Fibroblast of lung (primary cell): ENCODE measurements around the gene KRTAP13-2. TPM values are rescaled to one million over a fixed set of nuclear protein-coding genes. Genes with fewer than 3 reads are reported as not detected.

Experiments used
- DNase-seq, 2 donors: peaks; one replicate each; pipeline versions ENCODE4 v3.0.0 to v3.0.0-alpha.2; 2010; ENCODE audit warnings: low read depth in 2 of 2
- H2AFZ ChIP-seq: 2 replicates; pipeline ENCODE4 v1.5.1; 2012; ENCODE audit warnings: low read length, control low read depth, inconsistent platforms
- H3K27ac ChIP-seq: 2 replicates; pipeline ENCODE4 v1.5.1; 2011; ENCODE audit warnings: low read length, control low read depth; ENCODE audit not compliant: insufficient read depth
- H3K27me3 ChIP-seq: 2 replicates; pipeline ENCODE4 v1.5.1; 2011; ENCODE audit warnings: mild to moderate bottlenecking, low read length; ENCODE audit not compliant: control insufficient read depth, insufficient read depth
- H3K36me3 ChIP-seq: 2 replicates; pipeline ENCODE4 v1.5.1; 2011; ENCODE audit warnings: low read length; ENCODE audit not compliant: control insufficient read depth, insufficient read depth
- H3K4me1 ChIP-seq: 2 replicates; pipeline ENCODE4 v1.5.1; 2011; ENCODE audit warnings: low read length; ENCODE audit not compliant: control insufficient read depth, insufficient read depth; ENCODE audit errors: extremely low read depth
- H3K4me2 ChIP-seq: 2 replicates; pipeline ENCODE4 v1.5.1; 2011; ENCODE audit warnings: low read length, control low read depth; ENCODE audit not compliant: insufficient read depth; ENCODE audit errors: extremely low read depth
- H3K4me3 ChIP-seq, 4 experiments: fragments of 200-600 bp in 1 of 4; sonication (generic) in 1 of 4; replicated peaks in 1 of 4; 2 replicates each; pipeline ENCODE4 v1.5.1; 2011 to 2016; ENCODE audit warnings: low read length in 4 of 4, low read depth in 3 of 4, mild to moderate bottlenecking in 3 of 4, control low read depth in 2 of 4, inconsistent platforms in 1 of 4, mixed read lengths in 1 of 4; ENCODE audit not compliant: insufficient read depth in 1 of 4; ENCODE audit errors: control extremely low read depth in 1 of 4
- H3K79me2 ChIP-seq: 2 replicates; pipeline ENCODE4 v1.5.1; 2012; ENCODE audit warnings: mild to moderate bottlenecking, low read length, inconsistent platforms; ENCODE audit not compliant: control insufficient read depth, insufficient read depth
- H3K9ac ChIP-seq: 2 replicates; pipeline ENCODE4 v1.5.1; 2011; ENCODE audit warnings: mild to moderate bottlenecking, low read length, control low read depth; ENCODE audit not compliant: insufficient read depth
- H3K9me3 ChIP-seq: 2 replicates; pipeline ENCODE4 v1.5.1; 2012; ENCODE audit warnings: low read depth, low read length; ENCODE audit not compliant: control insufficient read depth, insufficient read depth
- H4K20me1 ChIP-seq: 2 replicates; pipeline ENCODE4 v1.5.1; 2011; ENCODE audit warnings: low read length; ENCODE audit not compliant: control insufficient read depth, insufficient read depth; ENCODE audit errors: extremely low read depth
- CTCF ChIP-seq, 2 donors: IDR thresholded peaks in 1 of 2; conservative IDR thresholded peaks in 1 of 2; 1 replicate in 1 of 2; 2 replicates in 1 of 2; pipeline ENCODE4 v1.5.1; 2011 to 2012; ENCODE audit warnings: low read length in 2 of 2, control low read depth in 1 of 2, inconsistent platforms in 1 of 2, low read depth in 1 of 2, mild to moderate bottlenecking in 1 of 2
- EZH2 ChIP-seq: IDR thresholded peaks from 2 replicates; pipeline ENCODE4 v1.5.1; 2012; ENCODE audit warnings: low read length, control low read depth, mild to moderate bottlenecking; ENCODE audit errors: missing control alignments
- polyA plus RNA-seq, 2 donors: library from polyadenylated mRNA; depleted of rRNA in 1 of 2; stranded (reverse) in 1 of 2; unstranded in 1 of 2; fragments of >200 nt; gene quantifications; 2 replicates each; pipeline ENCODE4 v1.2.1, GENCODE V29; 2011 to 2012; ENCODE audit warnings: missing spikeins in 1 of 2
- total RNA-seq: library from RNA; depleted of rRNA; stranded (reverse); fragments of >200 nt; gene quantifications from 2 replicates; pipeline ENCODE4 v1.2.1, GENCODE V29; 2014

Gene KRTAP13-2
- total and polyA plus RNA-seq, 2 donors (not counting 1 experiment from before 2014, with no cell fraction given): not detected

GRCh38 chr21:30355906-30356305 lies 16.2 kb downstream of the KRTAP13-2 start:
- no peak for DNase-seq
- Histone ChIP-seq H3K9ac (no peak overlapping the region), H3K79me2 (no peaks in the 10 kb centered on the region), H3K27ac (no peak overlapping the region), H3K36me3 (no peaks in the 10 kb centered on the region), H3K4me3 (no peak overlapping the region), H4K20me1 (no peaks in the 10 kb centered on the region), H3K4me1 (no peaks in the 10 kb centered on the region), H3K4me2 (no peak overlapping the region), H3K9me3 (no peaks in the 10 kb centered on the region), H3K27me3 (no peaks in the 10 kb centered on the region), H2AFZ (no peak overlapping the region)
- TF ChIP-seq CTCF (conservative IDR thresholded peaks at IDR 0.05 in 1 of 2, IDR thresholded peaks at IDR 0.05 in 1 of 2; ENCODE audit: low read depth in 1 of 2, low read length in 2 of 2) (no peak), EZH2 (no peak)

- no peaks in the 10 kb centered on the region for H3K36me3 ChIP-seq
- DNase-seq: no peak
- TF ChIP-seq CTCF (conservative IDR thresholded peaks at IDR 0.05 in 1 of 2, IDR thresholded peaks at IDR 0.05 in 1 of 2; ENCODE audit: low read depth in 1 of 2, low read length in 2 of 2) (no peak), EZH2 (no peak)
- H2AFZ ChIP-seq: no peak overlapping the region
- no peak overlapping the region for H3K4me3 ChIP-seq
- H3K27ac ChIP-seq: no peak overlapping the region
- no peaks in the 10 kb centered on the region for H3K9me3 ChIP-seq
- H4K20me1 ChIP-seq: no peaks in the 10 kb centered on the region
- no peak overlapping the region for H3K9ac ChIP-seq
- H3K4me1 ChIP-seq: no peaks in the 10 kb centered on the region
- no peaks in the 10 kb centered on the region for H3K79me2 ChIP-seq
- no peaks in the 10 kb centered on the region for H3K27me3 ChIP-seq
- H3K4me2 ChIP-seq: no peak overlapping the region
These were observed 17.6 kb downstream of the KRTAP13-2 start for GRCh38 chr21:30354308-30355005.

DNA sequence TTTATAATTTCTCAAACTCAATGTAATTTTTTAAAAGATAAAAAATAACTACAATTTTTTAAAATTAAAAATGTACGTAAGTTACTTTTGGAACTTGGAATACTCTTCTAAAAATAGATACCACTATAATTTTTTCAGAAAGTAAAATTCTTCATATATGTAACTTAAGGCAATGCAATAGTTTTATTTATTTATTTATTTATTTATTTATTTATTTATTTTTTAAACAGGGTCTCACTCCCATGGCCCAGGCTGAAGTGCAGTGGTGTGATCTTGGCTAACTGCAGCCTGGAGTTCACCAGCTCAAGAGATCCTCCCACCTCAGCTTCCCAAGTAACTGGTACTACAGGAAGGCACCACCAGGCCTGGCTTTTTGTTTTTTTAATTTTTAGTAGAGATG lies 20.5 kb downstream of the KRTAP13-2 start:
- no peak overlapping the region for H3K4me2 ChIP-seq
- no peak overlapping the region for H2AFZ ChIP-seq
- no peaks in the 10 kb centered on the region for H3K9me3 ChIP-seq
- H3K27me3 ChIP-seq: no peaks in the 10 kb centered on the region
- no peaks in the 10 kb centered on the region for H3K4me1 ChIP-seq
- TF ChIP-seq CTCF (conservative IDR thresholded peaks at IDR 0.05 in 1 of 2, IDR thresholded peaks at IDR 0.05 in 1 of 2; ENCODE audit: low read depth in 1 of 2, low read length in 2 of 2) (no peak), EZH2 (no peak)
- no peak overlapping the region for H3K9ac ChIP-seq
- H3K79me2 ChIP-seq: no peaks in the 10 kb centered on the region
- H3K27ac ChIP-seq: no peak overlapping the region
- no peaks in the 10 kb centered on the region for H4K20me1 ChIP-seq
- no peaks in the 10 kb centered on the region for H3K36me3 ChIP-seq
- no peak overlapping the region for H3K4me3 ChIP-seq
- no peak for DNase-seq
